Measurements from ENCODE around the gene ASZ1. TPM values are rescaled to one million over a fixed set of nuclear protein-coding genes. Genes with fewer than 3 reads are reported as not detected.
"Not testable (repeated sequence)": the region's sequence is repeated elsewhere in the genome, so short reads cannot be mapped to it uniquely, and the experiment has no call there.

ASZ1 gene
- total and polyA plus RNA-seq, 2 donors from 2014 or later: not detected

DNA sequence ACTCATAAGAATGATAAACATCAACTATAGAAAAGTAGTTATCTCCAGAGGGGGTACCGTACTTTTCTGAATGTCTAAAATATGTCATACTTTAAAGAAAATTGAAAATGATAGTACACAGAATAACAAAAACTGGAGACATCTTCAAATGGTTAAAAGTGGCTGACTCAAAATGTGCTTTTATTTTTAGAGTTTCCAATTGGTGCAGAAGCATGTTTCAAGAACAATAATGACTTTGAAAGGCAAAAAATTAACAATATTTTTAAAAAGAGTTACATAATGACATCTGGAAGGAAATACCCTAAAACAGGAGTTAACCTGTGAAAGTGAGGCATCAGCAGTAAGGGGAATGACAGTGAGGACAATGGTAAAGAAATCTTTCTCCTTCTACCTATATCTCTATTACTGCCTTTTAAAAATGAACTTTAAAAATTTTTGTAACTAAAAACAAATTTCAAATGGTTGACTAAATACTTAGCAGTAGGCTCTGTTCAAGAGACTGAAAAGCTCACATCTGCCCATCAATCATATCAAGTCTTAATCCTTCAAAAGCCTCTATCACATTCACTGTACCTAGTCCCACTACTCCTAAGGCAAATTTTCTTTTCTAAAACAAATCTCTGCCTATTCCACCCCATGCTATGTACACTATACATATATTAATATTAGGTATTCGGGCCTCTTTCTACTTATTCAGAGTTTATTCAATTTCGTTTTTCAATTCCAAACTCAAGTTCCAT, 3.0 kb downstream of the ASZ1 start:
- intact Hi-C loops (cut with DNase I): no loop called here
- no peaks in the 10 kb centered on the region for H3K4me1 ChIP-seq (ENCODE audit: control insufficient read depth in 2 of 3, insufficient read depth in 2 of 3, low read depth in 1 of 3, low read length in 3 of 3)
- no peak overlapping the region for H3K27ac ChIP-seq (ENCODE audit: low read depth in 2 of 2, low read length in 2 of 2)
- FAIRE-seq: no peak
- H3K9ac ChIP-seq (ENCODE audit: low read length in 3 of 3): no peak overlapping the region
- H3K27me3 ChIP-seq (ENCODE audit: control insufficient read depth, insufficient read depth, low read length): no peaks in the 10 kb centered on the region
- H3K36me3 ChIP-seq (ENCODE audit: control insufficient read depth in 2 of 3, insufficient read depth in 3 of 3, low read length in 3 of 3): no peaks in the 10 kb centered on the region
- DNase-seq: no peak
- no peaks in the 10 kb centered on the region for H3K9me3 ChIP-seq (ENCODE audit: control insufficient read depth in 2 of 3, insufficient read depth in 1 of 3, low read length in 3 of 3)
- no peak overlapping the region for H3K4me3 ChIP-seq (ENCODE audit: low read length in 3 of 3)
- TF ChIP-seq, protein P1, sequence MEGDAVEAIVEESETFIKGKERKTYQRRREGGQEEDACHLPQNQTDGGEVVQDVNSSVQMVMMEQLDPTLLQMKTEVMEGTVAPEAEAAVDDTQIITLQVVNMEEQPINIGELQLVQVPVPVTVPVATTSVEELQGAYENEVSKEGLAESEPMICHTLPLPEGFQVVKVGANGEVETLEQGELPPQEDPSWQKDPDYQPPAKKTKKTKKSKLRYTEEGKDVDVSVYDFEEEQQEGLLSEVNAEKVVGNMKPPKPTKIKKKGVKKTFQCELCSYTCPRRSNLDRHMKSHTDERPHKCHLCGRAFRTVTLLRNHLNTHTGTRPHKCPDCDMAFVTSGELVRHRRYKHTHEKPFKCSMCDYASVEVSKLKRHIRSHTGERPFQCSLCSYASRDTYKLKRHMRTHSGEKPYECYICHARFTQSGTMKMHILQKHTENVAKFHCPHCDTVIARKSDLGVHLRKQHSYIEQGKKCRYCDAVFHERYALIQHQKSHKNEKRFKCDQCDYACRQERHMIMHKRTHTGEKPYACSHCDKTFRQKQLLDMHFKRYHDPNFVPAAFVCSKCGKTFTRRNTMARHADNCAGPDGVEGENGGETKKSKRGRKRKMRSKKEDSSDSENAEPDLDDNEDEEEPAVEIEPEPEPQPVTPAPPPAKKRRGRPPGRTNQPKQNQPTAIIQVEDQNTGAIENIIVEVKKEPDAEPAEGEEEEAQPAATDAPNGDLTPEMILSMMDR (IDR thresholded peaks at IDR 0.05; ENCODE audit: borderline replicate concordance, extremely low read depth, insufficient read depth): no peak

DNA sequence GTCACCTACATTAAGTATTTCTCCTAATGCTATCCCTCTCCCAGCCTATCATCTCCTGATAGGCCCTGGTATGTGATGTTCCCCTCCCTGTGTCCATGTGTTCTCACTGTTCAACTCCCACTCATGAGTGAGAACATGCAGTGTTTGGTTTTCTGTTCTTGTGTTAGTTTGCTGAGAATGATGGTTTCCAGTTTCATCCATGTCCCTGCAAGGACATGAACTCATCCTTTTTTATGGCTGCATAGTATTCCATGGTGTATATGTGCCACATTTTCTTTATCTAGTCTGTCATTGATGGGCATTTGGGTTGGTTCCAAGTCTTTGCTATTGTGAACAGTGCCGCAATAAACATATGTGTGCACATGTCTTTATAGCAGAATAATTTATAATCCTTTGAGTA, 12.7 kb downstream of the ASZ1 start:
- DNase-seq; H3K36me3 ChIP-seq (ENCODE audit: control insufficient read depth in 2 of 3, insufficient read depth in 3 of 3, low read length in 3 of 3); H3K9ac ChIP-seq (ENCODE audit: low read length in 3 of 3); FAIRE-seq; H3K27ac ChIP-seq (ENCODE audit: low read depth in 2 of 2, low read length in 2 of 2); H3K4me1 ChIP-seq (ENCODE audit: control insufficient read depth in 2 of 3, insufficient read depth in 2 of 3, low read depth in 1 of 3, low read length in 3 of 3); H3K9me3 ChIP-seq (ENCODE audit: control insufficient read depth in 2 of 3, insufficient read depth in 1 of 3, low read length in 3 of 3); intact Hi-C loops (cut with DNase I); H3K4me3 ChIP-seq (ENCODE audit: low read length in 3 of 3); H3K27me3 ChIP-seq (ENCODE audit: control insufficient read depth, insufficient read depth, low read length): not testable (repeated sequence)

DNA sequence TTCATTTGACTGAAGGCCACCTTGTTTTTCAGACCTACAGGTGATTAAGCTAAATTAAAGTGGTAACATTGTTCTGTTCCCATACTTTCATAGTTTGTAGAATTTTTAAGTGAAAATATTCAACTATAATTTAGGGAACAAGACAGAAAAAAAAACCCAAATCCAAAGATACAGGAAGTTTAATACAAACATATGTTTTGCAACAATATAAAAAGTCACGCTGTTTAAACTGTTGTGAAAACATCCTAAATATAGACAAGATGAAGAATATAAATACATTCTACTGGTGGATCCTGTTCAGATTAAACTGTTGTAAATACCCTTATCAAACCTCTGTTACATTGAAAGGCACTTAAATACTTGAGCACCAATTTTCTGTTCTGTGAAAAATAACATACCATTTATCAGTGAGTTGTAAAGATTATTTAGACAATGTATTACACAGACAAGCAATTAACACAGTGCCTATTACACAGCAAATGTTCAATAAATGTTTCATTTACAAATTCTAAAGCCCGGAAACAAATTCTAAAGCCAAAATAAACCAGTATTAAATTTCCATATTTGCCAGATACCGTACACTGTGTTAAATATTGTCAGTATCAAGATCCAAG, 14.2 kb downstream of the ASZ1 start:
- no peak for FAIRE-seq
- H3K27ac ChIP-seq (ENCODE audit: low read depth in 2 of 2, low read length in 2 of 2): no peak overlapping the region

DNA sequence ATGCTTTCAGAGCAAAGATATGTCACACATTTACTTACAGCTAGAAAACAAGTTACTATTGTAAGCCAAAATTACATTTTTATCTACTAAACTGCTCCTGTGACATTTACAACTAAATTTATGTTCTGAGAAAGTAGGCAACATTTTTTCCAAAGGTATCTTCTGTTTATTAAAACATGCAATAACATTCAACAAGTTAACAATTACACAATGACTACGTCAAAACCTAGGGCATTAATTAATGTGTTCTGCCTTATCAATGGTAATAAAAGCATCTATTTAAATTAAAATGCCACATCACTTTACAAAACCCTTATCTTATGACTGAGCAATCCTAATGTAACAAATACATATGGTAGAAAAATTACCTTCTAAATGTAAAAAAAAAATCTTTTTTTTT, 14.9 kb downstream of the ASZ1 start:
- TF ChIP-seq, protein P1 (IDR thresholded peaks at IDR 0.05; ENCODE audit: borderline replicate concordance, extremely low read depth, insufficient read depth): no peak
- no peaks in the 10 kb centered on the region for H3K9me3 ChIP-seq (ENCODE audit: control insufficient read depth in 2 of 3, insufficient read depth in 1 of 3, low read length in 3 of 3)
- H3K27me3 ChIP-seq (ENCODE audit: control insufficient read depth, insufficient read depth, low read length): no peaks in the 10 kb centered on the region
- H3K9ac ChIP-seq (ENCODE audit: low read length in 3 of 3): no peak overlapping the region
- no peaks in the 10 kb centered on the region for H3K4me1 ChIP-seq (ENCODE audit: control insufficient read depth in 2 of 3, insufficient read depth in 2 of 3, low read depth in 1 of 3, low read length in 3 of 3)
- no peaks in the 10 kb centered on the region for H3K36me3 ChIP-seq (ENCODE audit: control insufficient read depth in 2 of 3, insufficient read depth in 3 of 3, low read length in 3 of 3)
- H3K27ac ChIP-seq (ENCODE audit: low read depth in 2 of 2, low read length in 2 of 2): no peak overlapping the region
- intact Hi-C loops (cut with DNase I): no loop called here
- H3K4me3 ChIP-seq (ENCODE audit: low read length in 3 of 3): no peak overlapping the region
- FAIRE-seq: no peak
- no peak for DNase-seq

More for the DNA sequence above, 14.2 kb downstream of the ASZ1 start:
- H3K4me1 ChIP-seq (ENCODE audit: control insufficient read depth in 2 of 3, insufficient read depth in 2 of 3, low read depth in 1 of 3, low read length in 3 of 3): no peaks in the 10 kb centered on the region
- no peak overlapping the region for H3K4me3 ChIP-seq (ENCODE audit: low read length in 3 of 3)
- no peaks in the 10 kb centered on the region for H3K27me3 ChIP-seq (ENCODE audit: control insufficient read depth, insufficient read depth, low read length)
- TF ChIP-seq, protein P1 (IDR thresholded peaks at IDR 0.05; ENCODE audit: borderline replicate concordance, extremely low read depth, insufficient read depth): no peak
- no peaks in the 10 kb centered on the region for H3K36me3 ChIP-seq (ENCODE audit: control insufficient read depth in 2 of 3, insufficient read depth in 3 of 3, low read length in 3 of 3)
- no peaks in the 10 kb centered on the region for H3K9me3 ChIP-seq (ENCODE audit: control insufficient read depth in 2 of 3, insufficient read depth in 1 of 3, low read length in 3 of 3)
- DNase-seq: no peak
- intact Hi-C loops (cut with DNase I): no loop called here
- H3K9ac ChIP-seq (ENCODE audit: low read length in 3 of 3): no peak overlapping the region

All from kidney (tissue), 14 donors.